IMR-90 (cell line): ENCODE measurements around the gene BTBD2.

Source experiments
- CEBPB ChIP-seq: IDR thresholded peaks from 2 replicates; pipeline ENCODE4 v1.6.1; 2012; ENCODE audit warnings: low read depth, low read length, improper control_type of control experiment
- CHD1 ChIP-seq: IDR thresholded peaks from 2 replicates; pipeline ENCODE4 v1.6.1; 2012; ENCODE audit warnings: low read depth, low read length, improper control_type of control experiment
- CTCF ChIP-seq: conservative IDR thresholded peaks from 2 replicates; pipeline ENCODE4 v1.5.1; 2012; ENCODE audit warnings: mild to moderate bottlenecking, low read depth, low read length, improper control_type of control experiment
- MAFK ChIP-seq: IDR thresholded peaks from 2 replicates; pipeline ENCODE4 v1.6.1; 2012; ENCODE audit warnings: low read depth, low read length, improper control_type of control experiment
- NFE2L2 ChIP-seq: fragments of 150-350 bp; IDR thresholded peaks from 2 replicates; pipeline ENCODE4 v1.6.1; 2016; ENCODE audit warnings: low read depth, mild to moderate bottlenecking, low read length
- POLR2A ChIP-seq: IDR thresholded peaks from 2 replicates; pipeline ENCODE4 v1.6.1; 2012; ENCODE audit warnings: mild to moderate bottlenecking, low read depth, low read length
- RAD21 ChIP-seq: IDR thresholded peaks from 2 replicates; pipeline ENCODE4 v1.6.1; 2012; ENCODE audit warnings: low read length, improper control_type of control experiment
- RCOR1 ChIP-seq: IDR thresholded peaks from 2 replicates; pipeline ENCODE4 v1.6.1; 2012; ENCODE audit warnings: mild to moderate bottlenecking, low read length, improper control_type of control experiment; ENCODE audit not compliant: insufficient replicate concordance
- RFX5 ChIP-seq: IDR thresholded peaks from 2 replicates; pipeline ENCODE4 v1.8.0; 2012; ENCODE audit warnings: low read depth, mild to moderate bottlenecking, low read length, moderate library complexity
- SMC3 ChIP-seq: fragments of 150-350 bp; IDR thresholded peaks from 2 replicates; pipeline ENCODE4 v1.6.1; 2016; ENCODE audit warnings: low read depth, mild to moderate bottlenecking, antibody characterized with exemption, low read length, moderate library complexity
- TF ChIP-seq, protein P1 (sequence below): fragments of 150-350 bp; IDR thresholded peaks from 2 replicates; pipeline ENCODE4 v1.6.1; 2016; ENCODE audit warnings: low read depth, mild to moderate bottlenecking, low read length, moderate library complexity, borderline replicate concordance

GRCh38 chr19:2056837-2057192 is 41.3 kb upstream of the BTBD2 start:
- TF ChIP-seq CTCF, result no peak
- no peak for TF ChIP-seq RAD21
- no peak for TF ChIP-seq RFX5
- TF ChIP-seq RCOR1, result no peak
- TF ChIP-seq POLR2A, result no peak
- TF ChIP-seq NFE2L2, result no peak
- no peak for TF ChIP-seq CHD1
- TF ChIP-seq SMC3, result no peak
- no peak for TF ChIP-seq CEBPB
- TF ChIP-seq, protein P1, sequence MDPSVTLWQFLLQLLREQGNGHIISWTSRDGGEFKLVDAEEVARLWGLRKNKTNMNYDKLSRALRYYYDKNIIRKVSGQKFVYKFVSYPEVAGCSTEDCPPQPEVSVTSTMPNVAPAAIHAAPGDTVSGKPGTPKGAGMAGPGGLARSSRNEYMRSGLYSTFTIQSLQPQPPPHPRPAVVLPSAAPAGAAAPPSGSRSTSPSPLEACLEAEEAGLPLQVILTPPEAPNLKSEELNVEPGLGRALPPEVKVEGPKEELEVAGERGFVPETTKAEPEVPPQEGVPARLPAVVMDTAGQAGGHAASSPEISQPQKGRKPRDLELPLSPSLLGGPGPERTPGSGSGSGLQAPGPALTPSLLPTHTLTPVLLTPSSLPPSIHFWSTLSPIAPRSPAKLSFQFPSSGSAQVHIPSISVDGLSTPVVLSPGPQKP, result no peak
- TF ChIP-seq MAFK, result no peak
